SIG-M5 (cell line): ENCODE data around the gene PARD6A.

Source experiments
- DNase-seq: peaks from one replicate; lab custom pipeline; 2025; lab: John Stamatoyannopoulos, UW

The PARD6A gene

GRCh38 chr16:67694611-67695010 is 33.9 kb downstream of the PARD6A start:
- no peak for DNase-seq

- DNase-seq, result no peak
These were observed 36.8 kb downstream of the PARD6A start for GRCh38 chr16:67697422-67698185.

- no peak for DNase-seq
These were observed 38.5 kb downstream of the PARD6A start for GRCh38 chr16:67699265-67699664.

GRCh38 chr16:67701420-67701819 is 40.7 kb downstream of the PARD6A start:
- no peak for DNase-seq

- DNase-seq, result no peak
These were observed 41.4 kb downstream of the PARD6A start for GRCh38 chr16:67702130-67702529.

- DNase-seq, result no peak
These were observed 42.9 kb downstream of the PARD6A start for GRCh38 chr16:67703626-67704025.

- no peak for DNase-seq
These were observed 43.4 kb downstream of the PARD6A start for GRCh38 chr16:67704110-67704509.

GRCh38 chr16:67707210-67707609 is 46.5 kb downstream of the PARD6A start:
- DNase-seq, result no peak

GRCh38 chr16:67707790-67708189 is 47.0 kb downstream of the PARD6A start:
- no peak for DNase-seq

GRCh38 chr16:67708368-67708771 is 47.6 kb downstream of the PARD6A start:
- DNase-seq, result no peak

- DNase-seq, result no peak
These were observed 48.3 kb downstream of the PARD6A start for GRCh38 chr16:67709050-67709449.

GRCh38 chr16:67710607-67711006 is 49.8 kb downstream of the PARD6A start:
- no peak for DNase-seq
